Upper lobe of left lung (tissue), 6 donors: ENCODE data around the gene SLC47A1. TPM values are rescaled to one million over a fixed set of nuclear protein-coding genes. Genes with fewer than 3 reads are reported as not detected.

Experiments used
- ATAC-seq, 2 donors: fragments of 200-7000 bp; cut with Tn5 transposase; one replicate each; pipeline ENCODE4 v1.9.1; 2022; ENCODE audit warnings: mild to moderate bottlenecking in 2 of 2, moderate library complexity in 2 of 2; ENCODE audit not compliant: low FRiP score in 2 of 2
- DNase-seq, 2 donors: peaks; one replicate each; pipeline ENCODE4 v3.0.0-alpha.2; 2019 to 2020
- H3K27ac ChIP-seq, 4 donors: fragments of 200-600 bp; sonication (generic); one replicate each; pipeline ENCODE4 v1.5.1; 2016 to 2019
- H3K27me3 ChIP-seq, 4 donors: fragments of 200-600 bp; sonication (generic); one replicate each; pipeline ENCODE4 v1.5.1; 2017 to 2019
- H3K36me3 ChIP-seq, 4 donors: fragments of 200-600 bp; sonication (generic); one replicate each; pipeline ENCODE4 v1.5.1; 2016 to 2019
- H3K4me1 ChIP-seq, 4 donors: fragments of 200-600 bp; sonication (generic); one replicate each; pipeline ENCODE4 v1.5.1; 2018 to 2019
- H3K4me3 ChIP-seq, 4 donors: fragments of 200-600 bp; sonication (generic); one replicate each; pipeline ENCODE4 v1.5.1; 2017 to 2019; ENCODE audit warnings: mild to moderate bottlenecking in 2 of 4, moderate library complexity in 1 of 4
- H3K9me3 ChIP-seq, 4 donors: fragments of 200-600 bp; sonication (generic); one replicate each; pipeline ENCODE4 v1.5.1; 2018 to 2019
- EP300 ChIP-seq, 4 donors: sonication (generic); formaldehyde crosslinking; IDR thresholded peaks; one replicate each; pipeline ENCODE4 v1.5.1; 2017; ENCODE audit warnings: antibody characterized with exemption in 4 of 4, control low read depth in 2 of 4
- POLR2A ChIP-seq, 4 donors: fragments of 450-650 bp; IDR thresholded peaks; one replicate each; pipeline ENCODE4 v1.5.1; 2016 to 2017; ENCODE audit warnings: antibody characterized with exemption in 4 of 4, mild to moderate bottlenecking in 2 of 4
- POLR2AphosphoS5 ChIP-seq, 2 donors: sonication (generic); formaldehyde crosslinking; IDR thresholded peaks; one replicate each; pipeline ENCODE4 v1.5.1; 2017; ENCODE audit warnings: antibody characterized with exemption in 2 of 2
- WGBS, 2 donors: methylation state at CpG; one replicate each; pipeline ENCODE4 v1.1.5; 2017 to 2018; 5-methylcytosine and 5-hydroxymethylcytosine counted together
- total RNA-seq, 6 donors: library from RNA; depleted of rRNA in 4 of 6; stranded (reverse); fragments of >200 nt in 4 of 6; gene quantifications; one replicate each; pipeline versions ENCODE4 v1.1.0 to v1.2.1, GENCODE V29; 2016 to 2021
- TF ChIP-seq, protein P1 (sequence below), 6 experiments: fragments of 450-650 bp in 4 of 6; fragments of 200-600 bp in 2 of 6; sonication (generic) in 2 of 6; IDR thresholded peaks; one replicate each; pipeline ENCODE4 v1.5.1; 2016 to 2019; ENCODE audit warnings: antibody characterized with exemption in 6 of 6
- donor health status: DM: no; HTN: no; CAD: no; lungs with moderate emphysema.
- donor health status: DM: no; HTN: yes; CAD: no; lungs with severe emphysema.

The SLC47A1 gene
- total RNA-seq, 6 donors from 2014 or later: 6.9 to 20.8 (median 12.0) TPM

DNA sequence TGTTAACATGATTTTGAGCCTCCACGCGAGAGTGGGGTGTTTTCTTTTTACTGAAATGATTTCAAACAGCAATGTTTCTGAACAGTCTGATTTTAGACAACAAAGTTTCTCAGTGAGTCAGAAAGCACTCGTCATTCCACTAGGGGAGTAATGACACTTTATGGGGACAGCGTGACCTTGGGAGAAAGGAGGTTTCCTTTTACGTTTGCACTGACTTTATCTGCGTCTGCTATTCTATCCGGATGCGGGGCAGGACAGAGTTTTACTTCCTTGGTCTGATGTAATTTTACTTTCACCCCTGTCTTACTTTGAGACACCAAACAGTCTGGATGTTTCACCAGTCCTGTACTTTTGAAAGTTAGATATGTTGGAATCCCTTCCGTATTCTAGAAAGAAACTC lies 20.7 kb downstream of the SLC47A1 start:
- peak in 1 of 2 donors; percentile 32 for ATAC-seq
- H3K9me3 ChIP-seq: no peaks in the 10 kb centered on the region
- no peak overlapping the region for H3K4me3 ChIP-seq
- H3K4me1 ChIP-seq: peaks cover 0 to 5% (median 0%) of the 10 kb centered on the region in 4 donors
- no peak for TF ChIP-seq POLR2AphosphoS5 (IDR thresholded peaks at IDR 0.05)
- TF ChIP-seq POLR2A (IDR thresholded peaks at IDR 0.05): no peak
- H3K27me3 ChIP-seq: no peaks in the 10 kb centered on the region
- no peak for DNase-seq
- WGBS, 2 donors: 59 to 83% methylated on average over 9 of the region's 9 CpGs
- no peak overlapping the region for H3K27ac ChIP-seq
- H3K36me3 ChIP-seq: no peaks in the 10 kb centered on the region

DNA sequence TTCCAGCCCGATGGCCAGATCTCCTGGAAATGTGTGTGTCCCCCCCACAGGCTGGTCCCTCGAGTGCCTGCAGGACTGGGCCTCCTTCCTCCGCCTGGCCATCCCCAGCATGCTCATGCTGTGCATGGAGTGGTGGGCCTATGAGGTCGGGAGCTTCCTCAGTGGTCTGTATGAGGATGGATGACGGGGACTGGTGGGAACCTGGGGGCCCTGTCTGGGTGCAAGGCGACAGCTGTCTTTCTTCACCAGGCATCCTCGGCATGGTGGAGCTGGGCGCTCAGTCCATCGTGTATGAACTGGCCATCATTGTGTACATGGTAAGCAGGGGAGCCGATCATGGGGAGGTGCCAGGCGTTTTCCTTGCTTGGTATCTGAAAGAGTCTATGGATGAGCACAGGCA lies 22.1 kb downstream of the SLC47A1 start:
- 92 to 93% methylated on average over 11 of the region's 11 CpGs for WGBS, 2 donors
- Histone ChIP-seq H3K4me1 (peaks cover 0 to 5% (median 0%) of the 10 kb centered on the region in 4 donors), H3K27me3 (no peaks in the 10 kb centered on the region), H3K4me3 (no peak overlapping the region), H3K9me3 (no peaks in the 10 kb centered on the region), H3K36me3 (no peaks in the 10 kb centered on the region), H3K27ac (no peak overlapping the region)
- no peak for ATAC-seq
- no peak for DNase-seq
- TF ChIP-seq POLR2A (IDR thresholded peaks at IDR 0.05): no peak
- TF ChIP-seq EP300 (IDR thresholded peaks at IDR 0.05): no peak
- TF ChIP-seq, protein P1, sequence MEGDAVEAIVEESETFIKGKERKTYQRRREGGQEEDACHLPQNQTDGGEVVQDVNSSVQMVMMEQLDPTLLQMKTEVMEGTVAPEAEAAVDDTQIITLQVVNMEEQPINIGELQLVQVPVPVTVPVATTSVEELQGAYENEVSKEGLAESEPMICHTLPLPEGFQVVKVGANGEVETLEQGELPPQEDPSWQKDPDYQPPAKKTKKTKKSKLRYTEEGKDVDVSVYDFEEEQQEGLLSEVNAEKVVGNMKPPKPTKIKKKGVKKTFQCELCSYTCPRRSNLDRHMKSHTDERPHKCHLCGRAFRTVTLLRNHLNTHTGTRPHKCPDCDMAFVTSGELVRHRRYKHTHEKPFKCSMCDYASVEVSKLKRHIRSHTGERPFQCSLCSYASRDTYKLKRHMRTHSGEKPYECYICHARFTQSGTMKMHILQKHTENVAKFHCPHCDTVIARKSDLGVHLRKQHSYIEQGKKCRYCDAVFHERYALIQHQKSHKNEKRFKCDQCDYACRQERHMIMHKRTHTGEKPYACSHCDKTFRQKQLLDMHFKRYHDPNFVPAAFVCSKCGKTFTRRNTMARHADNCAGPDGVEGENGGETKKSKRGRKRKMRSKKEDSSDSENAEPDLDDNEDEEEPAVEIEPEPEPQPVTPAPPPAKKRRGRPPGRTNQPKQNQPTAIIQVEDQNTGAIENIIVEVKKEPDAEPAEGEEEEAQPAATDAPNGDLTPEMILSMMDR (IDR thresholded peaks at IDR 0.05): no peak
- TF ChIP-seq POLR2AphosphoS5 (IDR thresholded peaks at IDR 0.05): no peak

DNA sequence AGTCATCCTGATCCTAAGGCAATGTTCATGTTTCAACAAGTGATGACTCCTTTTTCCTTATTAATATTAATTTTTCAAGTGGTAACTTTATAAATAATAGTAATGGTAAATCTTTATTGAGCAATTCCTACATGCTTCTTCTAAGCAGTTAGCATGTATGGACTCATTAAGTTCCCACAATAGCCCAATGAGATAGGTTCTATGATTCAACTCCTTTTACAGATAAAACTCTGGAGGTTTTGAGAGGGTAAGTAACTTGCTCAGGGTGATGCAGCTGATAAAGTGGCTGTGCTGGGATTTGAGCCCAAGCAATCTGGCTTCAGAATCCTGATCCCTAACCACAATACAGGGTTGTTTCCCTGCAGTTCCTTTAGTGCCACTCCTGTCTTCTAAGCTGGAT lies 25.3 kb downstream of the SLC47A1 start:
- H3K4me3 ChIP-seq: no peak overlapping the region
- ATAC-seq (no peak), DNase-seq (no peak)
- H3K9me3 ChIP-seq: no peaks in the 10 kb centered on the region
- H3K27me3 ChIP-seq: no peaks in the 10 kb centered on the region
- TF ChIP-seq POLR2AphosphoS5 (IDR thresholded peaks at IDR 0.05): no peak
- TF ChIP-seq POLR2A (IDR thresholded peaks at IDR 0.05): no peak
- no peak for TF ChIP-seq EP300 (IDR thresholded peaks at IDR 0.05)
- TF ChIP-seq, protein P1 (IDR thresholded peaks at IDR 0.05): no peak
- no peaks in the 10 kb centered on the region for H3K4me1 ChIP-seq
- no peak overlapping the region for H3K27ac ChIP-seq
- H3K36me3 ChIP-seq: no peaks in the 10 kb centered on the region

DNA sequence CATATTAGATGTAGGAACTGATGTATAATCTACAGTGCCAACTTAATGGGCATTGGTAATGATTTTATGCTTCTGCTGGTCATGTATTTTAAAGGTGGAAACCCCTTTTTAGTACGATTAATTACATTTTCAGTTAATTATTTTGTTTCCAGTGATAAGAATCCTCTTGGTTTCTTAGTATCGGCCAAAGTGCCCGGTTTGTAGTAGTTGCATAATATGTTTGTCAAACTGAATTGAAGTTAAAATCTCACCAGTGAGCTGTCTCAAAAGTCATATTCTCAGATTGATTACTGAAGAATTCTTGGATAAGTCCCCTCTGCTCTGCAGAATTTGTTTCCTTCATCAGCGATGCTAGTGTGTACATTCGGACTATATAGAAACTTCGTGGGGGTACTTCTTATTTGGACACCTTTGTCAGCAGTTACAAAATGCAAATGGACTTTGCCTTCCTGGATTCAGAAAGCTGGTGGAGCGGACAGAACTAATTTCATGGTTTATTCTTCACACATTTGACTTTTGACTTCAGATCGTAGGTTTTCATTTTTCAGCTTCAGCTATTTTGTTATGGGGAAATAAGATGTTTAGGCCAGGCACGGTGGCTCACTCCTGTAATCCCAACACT lies 28.2 kb downstream of the SLC47A1 start:
- H3K4me3 ChIP-seq: no peak overlapping the region
- H3K27me3 ChIP-seq: no peaks in the 10 kb centered on the region
- ATAC-seq (no peak), DNase-seq (no peak)
- no peaks in the 10 kb centered on the region for H3K4me1 ChIP-seq
- no peaks in the 10 kb centered on the region for H3K36me3 ChIP-seq
- WGBS, 2 donors: 79 to 83% methylated on average over 9 of the region's 9 CpGs
- H3K27ac ChIP-seq: no peak overlapping the region
- TF ChIP-seq POLR2AphosphoS5 (IDR thresholded peaks at IDR 0.05) (no peak), EP300 (IDR thresholded peaks at IDR 0.05) (no peak), POLR2A (IDR thresholded peaks at IDR 0.05) (no peak)
- TF ChIP-seq, protein P1 (IDR thresholded peaks at IDR 0.05): no peak
- no peaks in the 10 kb centered on the region for H3K9me3 ChIP-seq

DNA sequence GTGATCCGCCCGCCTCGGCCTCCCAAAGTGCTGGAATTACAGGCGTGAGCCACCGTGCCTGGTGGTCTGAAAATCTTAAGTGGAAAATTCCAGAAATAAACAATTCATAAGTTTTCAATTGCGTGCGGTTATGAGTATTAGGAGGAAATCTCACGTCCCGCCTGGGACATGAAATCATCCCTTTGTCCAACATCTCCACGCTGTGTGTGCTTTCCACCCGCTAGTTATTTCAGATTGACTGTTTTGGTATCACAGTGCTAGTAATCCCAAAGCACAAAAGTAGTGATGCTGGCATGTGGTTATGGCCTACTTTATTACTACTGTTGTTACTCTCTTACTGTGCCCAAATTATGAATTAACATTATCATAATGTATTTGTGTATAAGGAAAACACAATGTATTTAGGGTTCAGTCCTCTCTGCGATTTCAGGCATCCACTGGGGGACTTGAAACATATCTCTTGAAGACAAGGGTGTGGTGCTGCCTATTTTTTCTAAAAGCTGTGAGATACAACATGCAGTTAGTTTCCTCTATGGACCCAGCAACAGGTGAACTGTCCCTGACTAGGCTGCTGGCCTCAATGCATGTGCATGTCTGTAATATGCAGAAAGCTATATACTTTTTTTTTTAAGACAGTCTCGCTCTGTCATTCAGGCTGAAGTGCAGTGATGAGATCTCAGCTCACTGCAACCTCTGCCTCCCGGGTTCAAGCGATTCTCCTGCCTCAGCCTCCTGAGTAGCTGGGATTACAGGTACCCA lies 32.3 kb downstream of the SLC47A1 start:
- DNase-seq (no peak), ATAC-seq (no peak)
- no peaks in the 10 kb centered on the region for H3K27me3 ChIP-seq
- no peaks in the 10 kb centered on the region for H3K36me3 ChIP-seq
- H3K9me3 ChIP-seq: no peaks in the 10 kb centered on the region
- H3K27ac ChIP-seq: no peak overlapping the region
- TF ChIP-seq POLR2A (IDR thresholded peaks at IDR 0.05): no peak
- no peak for TF ChIP-seq POLR2AphosphoS5 (IDR thresholded peaks at IDR 0.05)
- TF ChIP-seq, protein P1 (IDR thresholded peaks at IDR 0.05): no peak
- H3K4me3 ChIP-seq: no peak overlapping the region
- no peaks in the 10 kb centered on the region for H3K4me1 ChIP-seq
- WGBS, 2 donors: 93 to 95% methylated on average over 15 of the region's 15 CpGs
